ENCODE results near the gene ATP5F1E. TPM values are rescaled to one million over a fixed set of nuclear protein-coding genes. Genes with fewer than 3 reads are reported as not detected.
"Not testable (repeated sequence)": the region's sequence is repeated elsewhere in the genome, so short reads cannot be mapped to it uniquely, and the experiment has no call there.

The ATP5F1E gene
- total RNA-seq, 1 donor from 2014 or later = 27.9 TPM

DNA sequence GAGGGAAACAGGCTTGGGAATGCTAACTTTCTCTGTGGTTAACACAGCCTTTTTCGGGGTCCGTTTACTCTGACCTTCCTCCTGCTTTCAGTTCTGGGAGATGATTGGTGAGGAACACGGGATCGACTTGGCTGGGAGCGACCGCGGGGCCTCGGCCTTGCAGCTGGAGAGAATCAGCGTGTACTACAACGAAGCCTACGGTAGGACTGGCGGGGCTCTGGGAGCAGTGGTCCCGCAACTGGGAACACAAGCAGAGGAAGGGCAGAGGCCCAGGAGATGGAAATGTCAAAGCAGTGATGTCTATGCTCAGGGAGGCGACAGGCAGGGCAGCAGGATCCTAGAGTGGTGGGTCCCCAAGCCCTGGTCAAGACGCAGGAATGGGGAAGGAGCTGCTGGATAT is 9.4 kb downstream of the ATP5F1E start:
- no peak for DNase-seq (ENCODE audit: extremely low read depth, low read depth, low spot score)

DNA sequence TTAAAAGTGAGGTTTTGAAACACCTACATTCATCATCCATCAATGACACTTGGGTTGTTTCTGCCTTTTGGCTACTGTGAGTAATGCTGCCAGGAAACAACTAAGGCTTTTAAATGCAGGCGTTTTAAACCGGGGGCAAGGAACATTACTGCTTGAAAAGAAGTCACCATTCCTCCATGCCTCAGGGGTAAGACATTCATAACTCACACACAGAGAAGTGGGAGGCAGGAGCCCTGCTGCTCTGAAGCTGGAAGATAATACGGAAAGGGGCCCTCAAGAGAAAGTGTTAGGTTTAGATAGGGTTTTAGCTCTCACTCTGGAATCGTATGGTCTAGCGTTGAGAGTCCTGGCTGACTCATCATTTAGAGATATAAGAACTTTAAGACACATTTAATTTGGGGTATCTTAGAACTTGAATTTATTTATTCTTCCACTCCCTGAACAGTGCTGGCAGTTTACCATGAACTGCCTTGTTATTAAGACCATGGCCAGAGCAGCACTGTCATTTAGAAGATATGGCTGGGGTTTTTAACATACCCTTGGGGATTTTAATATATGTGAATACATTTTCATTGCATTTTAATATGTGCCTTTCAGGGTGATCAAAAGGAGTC is 11.1 kb downstream of the ATP5F1E start:
- no peak for DNase-seq (ENCODE audit: extremely low read depth, low read depth, low spot score)

DNA sequence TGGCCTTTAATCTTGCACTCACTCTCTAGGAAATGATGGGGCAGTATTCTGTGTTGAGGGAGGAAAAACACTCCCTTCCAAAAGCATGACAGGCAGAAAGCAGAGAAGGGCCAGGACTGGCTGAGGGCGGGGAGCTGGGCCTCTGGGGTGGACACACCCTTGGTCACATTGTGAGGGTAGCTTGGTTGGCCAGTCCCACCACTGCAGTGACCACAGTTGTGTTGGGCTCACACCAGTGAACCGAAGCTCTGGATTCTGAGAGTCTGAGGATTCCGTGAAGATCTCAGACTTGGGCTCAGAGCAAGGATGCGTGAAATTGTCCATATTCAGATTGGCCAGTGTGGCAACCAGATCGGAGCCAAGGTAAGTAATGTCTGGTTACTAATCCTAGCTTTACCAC is 12.9 kb downstream of the ATP5F1E start, which contains the start of gene TUBB1:
Gene TUBB1, plus strand, starts transcription at position 213 of the 400 bp plus-strand sequence. Its CDS starts 94 bp downstream, at position 307.
- no peak for DNase-seq (ENCODE audit: extremely low read depth, low read depth, low spot score)

GRCh38 chr20:59018817-59019216 is 13.3 kb downstream of the ATP5F1E start:
- no peak for DNase-seq (ENCODE audit: extremely low read depth, low read depth, low spot score)

- no peak for DNase-seq (ENCODE audit: extremely low read depth, low read depth, low spot score)
Measured at GRCh38 chr20:59017493-59018231, 14.5 kb downstream of the ATP5F1E start.

DNA sequence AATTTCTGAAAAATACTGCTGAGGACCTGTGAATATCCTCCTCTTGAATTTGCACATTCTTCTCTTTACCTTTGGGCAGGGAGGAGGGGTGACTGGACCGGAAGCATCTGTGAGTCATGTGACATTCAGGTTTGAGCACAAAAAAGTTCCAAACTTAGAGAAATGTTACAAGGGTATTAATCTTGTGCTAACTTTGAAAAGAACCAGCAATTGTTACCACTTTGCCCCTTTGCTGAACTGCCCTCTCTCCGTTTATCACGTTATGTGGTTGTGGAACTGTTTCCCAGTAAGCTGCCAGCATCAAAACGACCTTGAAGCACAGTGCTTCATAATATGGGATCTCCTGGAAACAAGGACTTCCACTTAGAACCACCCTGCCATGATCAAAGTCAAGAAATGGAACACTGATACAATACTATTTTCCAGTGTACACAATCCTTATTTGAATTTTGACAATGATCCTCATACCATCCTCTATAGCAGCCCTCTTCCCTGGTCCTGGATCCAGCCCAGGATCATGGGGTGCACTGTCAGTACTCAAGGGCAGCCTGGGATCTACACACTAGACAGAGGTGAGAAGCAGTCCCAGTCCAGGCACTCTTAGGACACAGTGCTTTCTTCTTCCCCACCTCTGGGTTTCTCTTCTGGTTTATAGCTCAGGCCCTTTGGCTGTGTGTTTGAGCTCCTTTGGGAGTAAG is 15.2 kb downstream of the ATP5F1E start:
- no peak for DNase-seq (ENCODE audit: extremely low read depth, low read depth, low spot score)

- no peak for DNase-seq (ENCODE audit: extremely low read depth, low read depth, low spot score)
Measured at GRCh38 chr20:59015812-59016711, 16.1 kb downstream of the ATP5F1E start.

GRCh38 chr20:59015411-59015810 is 16.7 kb downstream of the ATP5F1E start:
- no peak for DNase-seq (ENCODE audit: extremely low read depth, low read depth, low spot score)

DNA sequence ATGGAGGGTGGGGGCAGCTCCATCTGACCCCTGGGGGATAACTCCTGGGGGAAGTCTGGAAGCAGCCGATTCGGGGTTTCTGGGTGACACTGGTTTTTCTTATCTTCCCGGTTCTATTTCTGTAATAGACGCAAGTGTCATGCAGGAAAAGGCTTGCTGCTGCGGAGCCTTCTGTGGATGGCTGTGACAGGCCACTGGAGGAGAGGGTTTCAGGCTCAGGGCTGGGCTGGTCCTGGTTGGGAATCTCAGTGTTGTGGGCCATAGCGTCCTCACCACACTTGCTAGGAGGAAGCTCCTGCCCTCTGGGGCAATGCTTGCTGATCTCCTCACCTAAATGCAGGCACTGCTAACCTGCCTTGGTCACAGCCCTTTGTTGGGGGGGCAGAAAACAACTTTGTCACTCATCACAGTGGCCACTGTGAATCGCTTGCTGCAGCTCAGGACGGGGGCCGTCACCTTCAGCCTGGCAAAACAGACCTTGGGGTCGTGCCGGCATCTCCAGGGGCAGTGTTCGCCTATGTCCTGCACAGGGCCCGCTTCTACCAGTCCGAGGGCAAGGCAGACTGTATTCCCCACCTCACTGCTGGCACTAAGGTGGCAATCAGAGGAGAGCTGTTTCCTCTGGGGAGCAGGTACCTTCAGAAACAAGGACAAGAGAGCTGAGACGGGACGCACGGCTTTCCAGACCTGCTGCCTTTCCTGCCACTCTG is 17.3 kb downstream of the ATP5F1E start:
- DNase-seq (ENCODE audit: extremely low read depth, low read depth, low spot score) = no peak

DNA sequence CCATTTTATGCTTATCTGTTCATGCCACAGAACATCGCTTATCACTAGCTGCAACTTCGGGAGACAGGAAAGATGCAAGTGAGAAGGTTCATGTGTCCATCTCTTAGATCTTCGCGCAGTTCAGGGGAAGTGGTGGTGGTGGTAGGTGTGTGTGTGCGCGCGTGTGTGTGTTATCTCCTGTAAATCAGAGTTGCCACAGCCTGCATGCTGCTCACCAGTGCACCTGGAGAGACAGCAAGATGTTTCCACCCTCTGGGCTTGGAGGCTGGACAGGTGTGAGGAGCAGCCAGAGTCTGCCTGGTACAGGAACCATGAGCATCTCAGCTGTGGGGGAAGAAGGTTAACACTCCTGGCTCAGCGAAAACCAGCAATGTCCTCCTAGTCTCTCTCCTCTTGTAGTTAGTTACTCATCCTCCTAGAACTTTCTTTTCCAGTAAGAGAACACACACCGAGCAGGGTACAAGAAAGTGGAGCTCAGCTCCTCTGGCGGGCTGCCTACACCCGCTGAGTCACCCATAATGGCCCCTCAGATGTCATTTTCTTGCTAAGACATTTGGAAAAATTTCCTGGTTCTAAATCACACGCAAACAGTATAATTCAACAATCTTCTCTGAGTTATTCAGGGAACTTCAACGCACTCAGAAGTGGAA is 18.1 kb downstream of the ATP5F1E start:
- no peak for DNase-seq (ENCODE audit: extremely low read depth, low read depth, low spot score)

- DNase-seq (ENCODE audit: extremely low read depth, low read depth, low spot score) = no peak
Measured at GRCh38 chr20:59013031-59013951, 18.8 kb downstream of the ATP5F1E start.

DNA sequence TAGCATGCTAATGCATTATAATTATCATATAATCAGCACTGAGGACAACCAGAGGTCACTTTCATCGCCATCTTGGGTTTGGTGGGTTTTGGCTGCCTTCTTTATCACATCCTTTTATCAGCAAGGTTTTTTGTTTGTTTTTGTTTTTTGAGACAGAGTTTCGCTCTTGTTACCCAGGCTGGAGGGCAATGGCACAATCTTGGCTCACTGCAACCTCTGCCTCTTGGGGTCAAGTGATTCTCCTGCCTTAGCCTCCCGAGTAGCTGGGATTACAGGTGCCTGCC is 20.3 kb downstream of the ATP5F1E start:
- not testable (repeated sequence) for DNase-seq (ENCODE audit: extremely low read depth, low read depth, low spot score)

- DNase-seq (ENCODE audit: extremely low read depth, low read depth, low spot score) = peak; percentile 95
Measured at GRCh38 chr20:59010995-59011873, 20.9 kb downstream of the ATP5F1E start.

DNA sequence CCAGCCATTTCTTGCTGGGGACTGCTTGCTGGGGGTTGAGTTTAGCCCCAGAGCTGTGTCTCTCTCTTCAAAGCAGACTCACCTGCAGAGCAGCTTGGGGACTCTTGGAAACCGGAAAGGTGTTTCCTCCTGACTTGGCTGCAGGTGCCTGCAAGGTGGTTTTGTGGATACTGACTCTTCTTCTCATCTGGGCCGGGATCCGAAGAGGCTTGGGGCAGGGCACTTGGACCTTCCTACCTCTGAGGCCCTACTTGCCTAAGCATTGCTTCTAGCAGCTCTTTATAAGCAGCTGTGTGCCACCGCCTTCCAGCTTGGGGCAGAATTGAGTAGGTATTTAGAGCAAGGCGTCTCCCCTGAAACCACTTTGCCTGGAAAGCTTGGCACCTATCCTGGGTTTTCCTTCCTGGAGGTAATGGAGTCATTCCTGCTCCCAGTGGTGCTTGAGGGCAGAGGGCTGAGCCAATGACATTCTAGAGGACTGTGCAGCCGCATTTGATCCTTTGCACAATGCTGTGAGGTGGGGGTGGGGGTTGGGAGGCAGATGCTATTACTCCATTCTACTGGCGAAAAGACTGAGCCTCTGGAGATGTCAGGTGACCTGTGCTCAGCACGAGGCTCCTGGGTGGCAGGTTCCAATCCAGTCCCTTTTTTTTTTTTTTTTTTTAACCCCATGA is 21.7 kb downstream of the ATP5F1E start:
- no peak for DNase-seq (ENCODE audit: extremely low read depth, low read depth, low spot score)

DNA sequence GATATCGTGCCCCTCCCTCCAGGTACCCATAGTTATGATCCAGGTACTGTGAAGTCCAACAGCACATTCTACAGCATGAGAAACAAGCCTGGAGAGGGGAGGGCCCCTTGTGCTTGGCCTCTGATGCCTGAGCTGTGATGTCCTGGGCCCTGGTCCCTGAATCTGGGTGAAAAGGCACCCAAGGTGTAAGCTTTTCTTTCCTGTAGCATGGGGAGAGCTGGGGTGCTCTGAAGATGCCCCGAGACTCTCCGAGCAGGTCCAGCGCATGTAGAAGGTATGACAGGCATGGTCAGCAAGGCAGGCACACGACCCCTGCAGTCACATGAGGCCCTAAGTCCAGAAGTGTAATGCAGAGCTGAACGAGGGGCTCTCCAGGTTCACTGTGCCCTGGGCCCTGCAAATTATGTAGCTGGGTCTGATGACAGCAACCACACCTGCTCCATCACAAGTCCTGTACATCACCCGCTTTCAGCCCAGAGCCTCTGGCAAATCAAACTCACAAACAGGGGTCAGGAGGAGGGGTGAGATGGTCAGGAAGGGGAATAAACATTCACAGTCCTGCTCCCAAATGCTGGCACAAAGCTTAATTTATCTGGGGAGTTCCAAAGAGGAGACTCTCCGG is 23.3 kb downstream of the ATP5F1E start:
- no peak for DNase-seq (ENCODE audit: extremely low read depth, low read depth, low spot score)

- DNase-seq (ENCODE audit: extremely low read depth, low read depth, low spot score) = no peak
Measured at GRCh38 chr20:59007665-59008511, 24.2 kb downstream of the ATP5F1E start.
